HepG2 (cell line): ENCODE results near the gene DNASE1L2.

Source experiments
- FOSL1 ChIP-seq: sonication (generic); formaldehyde crosslinking; IDR thresholded peaks from 2 replicates; pipeline ENCODE4 v1.9.0; 2021; ENCODE audit warnings: missing genetic modification reagents, borderline replicate concordance
- GABPA ChIP-seq, 2 experiments: IDR thresholded peaks; 2 replicates each; pipeline ENCODE4 v1.6.1; 2011 to 2016; ENCODE audit warnings: low read depth in 2 of 2, low read length in 1 of 2, missing biosample characterization in 1 of 2, missing genetic modification characterization in 1 of 2
- MAFF ChIP-seq: IDR thresholded peaks from 2 replicates; pipeline ENCODE4 v1.6.1; 2011; ENCODE audit warnings: low read depth, low read length, improper control_type of control experiment
- MYNN ChIP-seq: sonication (generic); formaldehyde crosslinking; IDR thresholded peaks from 2 replicates; pipeline ENCODE4 v1.4.0; 2020; ENCODE audit warnings: mild to moderate bottlenecking, low read depth, missing genetic modification reagents
- ONECUT2 ChIP-seq: sonication (generic); formaldehyde crosslinking; IDR thresholded peaks from 2 replicates; pipeline ENCODE4 v1.4.0; 2020; ENCODE audit warnings: missing genetic modification reagents
- POLR2A ChIP-seq, 2 experiments: IDR thresholded peaks; 2 replicates each; pipeline ENCODE4 v1.6.1; 2011; ENCODE audit warnings: low read depth in 2 of 2, low read length in 2 of 2, mild to moderate bottlenecking in 1 of 2, moderate library complexity in 1 of 2; ENCODE audit not compliant: insufficient read depth in 1 of 2
- SKIL ChIP-seq: sonication (generic); formaldehyde crosslinking; IDR thresholded peaks from 2 replicates; pipeline ENCODE4 v1.8.0; 2022; ENCODE audit warnings: missing genetic modification reagents, mild to moderate bottlenecking, moderate library complexity, borderline replicate concordance
- ZBTB21 ChIP-seq: sonication (generic); formaldehyde crosslinking; IDR thresholded peaks from 2 replicates; pipeline ENCODE4 v1.4.0; 2020; ENCODE audit warnings: missing genetic modification reagents
- ZNF350 ChIP-seq: sonication (generic); formaldehyde crosslinking; IDR thresholded peaks from 2 replicates; pipeline ENCODE4 v1.4.0; 2020; ENCODE audit warnings: mild to moderate bottlenecking, low read depth, missing genetic modification reagents, borderline replicate concordance
- TF ChIP-seq, protein P1 (sequence below): IDR thresholded peaks from 2 replicates; pipeline ENCODE4 v1.6.1; 2016; ENCODE audit warnings: low read depth, control low read depth
- TF ChIP-seq, protein P2 (sequence below), 2 experiments: IDR thresholded peaks; 2 replicates each; pipeline ENCODE4 v1.6.1; 2011 to 2012; ENCODE audit warnings: low read length in 2 of 2, borderline replicate concordance in 1 of 2, low read depth in 1 of 2, mild to moderate bottlenecking in 1 of 2, moderate library complexity in 1 of 2

GRCh38 chr16:2210386-2211365 lies 25.6 kb upstream of the DNASE1L2 start, which contains the start of gene BRICD5:
- TF ChIP-seq SKIL (CRISPR knock-in tag) (peak; percentile 60; the same call in 1 of the 2 replicates), ONECUT2 (no peak), POLR2A (IDR thresholded peaks at IDR 0.05; ENCODE audit: insufficient read depth in 1 of 2, low read depth in 2 of 2, low read length in 2 of 2) (peak in 1 of 2 experiments; percentile 33; a peak in 2 of 4 replicates), FOSL1 (no peak), MYNN (CRISPR knock-in tag) (no peak), GABPA (IDR thresholded peaks at IDR 0.05; ENCODE audit: low read depth, low read length) (no peak), GABPA (CRISPR knock-in tag; IDR thresholded peaks at IDR 0.05; ENCODE audit: low read depth) (no peak), MAFF (no peak), ZNF350 (CRISPR knock-in tag) (no peak), ZBTB21 (CRISPR knock-in tag) (no peak)
- TF ChIP-seq, protein P1, sequence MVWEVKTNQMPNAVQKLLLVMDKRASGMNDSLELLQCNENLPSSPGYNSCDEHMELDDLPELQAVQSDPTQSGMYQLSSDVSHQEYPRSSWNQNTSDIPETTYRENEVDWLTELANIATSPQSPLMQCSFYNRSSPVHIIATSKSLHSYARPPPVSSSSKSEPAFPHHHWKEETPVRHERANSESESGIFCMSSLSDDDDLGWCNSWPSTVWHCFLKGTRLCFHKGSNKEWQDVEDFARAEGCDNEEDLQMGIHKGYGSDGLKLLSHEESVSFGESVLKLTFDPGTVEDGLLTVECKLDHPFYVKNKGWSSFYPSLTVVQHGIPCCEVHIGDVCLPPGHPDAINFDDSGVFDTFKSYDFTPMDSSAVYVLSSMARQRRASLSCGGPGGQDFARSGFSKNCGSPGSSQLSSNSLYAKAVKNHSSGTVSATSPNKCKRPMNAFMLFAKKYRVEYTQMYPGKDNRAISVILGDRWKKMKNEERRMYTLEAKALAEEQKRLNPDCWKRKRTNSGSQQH (CRISPR knock-in tag), result no peak
- TF ChIP-seq, protein P2, sequence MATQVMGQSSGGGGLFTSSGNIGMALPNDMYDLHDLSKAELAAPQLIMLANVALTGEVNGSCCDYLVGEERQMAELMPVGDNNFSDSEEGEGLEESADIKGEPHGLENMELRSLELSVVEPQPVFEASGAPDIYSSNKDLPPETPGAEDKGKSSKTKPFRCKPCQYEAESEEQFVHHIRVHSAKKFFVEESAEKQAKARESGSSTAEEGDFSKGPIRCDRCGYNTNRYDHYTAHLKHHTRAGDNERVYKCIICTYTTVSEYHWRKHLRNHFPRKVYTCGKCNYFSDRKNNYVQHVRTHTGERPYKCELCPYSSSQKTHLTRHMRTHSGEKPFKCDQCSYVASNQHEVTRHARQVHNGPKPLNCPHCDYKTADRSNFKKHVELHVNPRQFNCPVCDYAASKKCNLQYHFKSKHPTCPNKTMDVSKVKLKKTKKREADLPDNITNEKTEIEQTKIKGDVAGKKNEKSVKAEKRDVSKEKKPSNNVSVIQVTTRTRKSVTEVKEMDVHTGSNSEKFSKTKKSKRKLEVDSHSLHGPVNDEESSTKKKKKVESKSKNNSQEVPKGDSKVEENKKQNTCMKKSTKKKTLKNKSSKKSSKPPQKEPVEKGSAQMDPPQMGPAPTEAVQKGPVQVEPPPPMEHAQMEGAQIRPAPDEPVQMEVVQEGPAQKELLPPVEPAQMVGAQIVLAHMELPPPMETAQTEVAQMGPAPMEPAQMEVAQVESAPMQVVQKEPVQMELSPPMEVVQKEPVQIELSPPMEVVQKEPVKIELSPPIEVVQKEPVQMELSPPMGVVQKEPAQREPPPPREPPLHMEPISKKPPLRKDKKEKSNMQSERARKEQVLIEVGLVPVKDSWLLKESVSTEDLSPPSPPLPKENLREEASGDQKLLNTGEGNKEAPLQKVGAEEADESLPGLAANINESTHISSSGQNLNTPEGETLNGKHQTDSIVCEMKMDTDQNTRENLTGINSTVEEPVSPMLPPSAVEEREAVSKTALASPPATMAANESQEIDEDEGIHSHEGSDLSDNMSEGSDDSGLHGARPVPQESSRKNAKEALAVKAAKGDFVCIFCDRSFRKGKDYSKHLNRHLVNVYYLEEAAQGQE (IDR thresholded peaks at IDR 0.05; ENCODE audit: borderline replicate concordance in 1 of 2, low read depth in 1 of 2, low read length in 2 of 2), result no peak
